NCI-H1930 (cell line): ENCODE measurements around the gene GPC6.

Experiments used
- DNase-seq, 2 experiments: peaks; one replicate each; lab custom pipeline; 2025; lab: John Stamatoyannopoulos, UW

Gene GPC6

GRCh38 chr13:93853912-93854311 is 627.3 kb downstream of the GPC6 start:
- DNase-seq: peak; percentile 70 to 71

DNA sequence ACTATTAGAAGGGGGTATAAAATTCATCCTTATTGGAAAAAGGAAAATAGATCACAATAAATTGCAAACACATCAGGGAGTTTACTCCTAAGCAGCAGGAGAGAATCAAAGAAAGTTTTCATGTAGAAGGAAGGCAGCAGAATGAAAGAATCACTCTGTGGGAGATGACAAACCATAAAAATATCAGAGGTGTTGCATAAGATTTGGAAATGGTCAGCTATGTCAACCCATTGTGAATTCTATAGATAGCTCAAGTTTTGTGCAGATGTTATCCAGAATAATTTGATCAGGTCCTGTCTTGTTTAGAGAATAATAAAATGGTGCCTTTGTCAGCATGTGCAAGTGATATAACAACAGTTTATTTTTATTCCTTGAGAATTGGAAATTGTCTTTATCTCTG is 630.5 kb downstream of the GPC6 start:
- DNase-seq: no peak

GRCh38 chr13:93859716-93860115 is 633.1 kb downstream of the GPC6 start:
- no peak for DNase-seq

DNA sequence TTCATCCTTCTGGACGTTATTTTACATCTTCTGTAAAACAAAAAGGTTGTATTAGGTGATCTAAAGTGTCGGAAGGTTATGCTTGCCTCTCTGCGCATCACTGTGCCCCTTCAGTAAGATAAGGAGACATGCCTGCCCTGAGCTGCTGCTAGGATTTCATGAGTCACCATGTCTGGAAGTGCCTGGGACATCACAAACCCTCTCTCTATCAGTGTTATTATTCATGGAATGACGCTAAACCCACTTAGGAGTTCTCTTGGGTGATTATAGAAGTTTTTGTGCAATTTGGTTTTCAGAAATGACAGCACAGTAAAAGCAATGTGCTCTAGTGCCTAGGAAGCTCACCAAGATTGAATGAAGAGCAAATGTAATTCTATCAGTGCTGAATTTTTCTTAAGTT is 635.2 kb downstream of the GPC6 start:
- DNase-seq: no peak

DNA sequence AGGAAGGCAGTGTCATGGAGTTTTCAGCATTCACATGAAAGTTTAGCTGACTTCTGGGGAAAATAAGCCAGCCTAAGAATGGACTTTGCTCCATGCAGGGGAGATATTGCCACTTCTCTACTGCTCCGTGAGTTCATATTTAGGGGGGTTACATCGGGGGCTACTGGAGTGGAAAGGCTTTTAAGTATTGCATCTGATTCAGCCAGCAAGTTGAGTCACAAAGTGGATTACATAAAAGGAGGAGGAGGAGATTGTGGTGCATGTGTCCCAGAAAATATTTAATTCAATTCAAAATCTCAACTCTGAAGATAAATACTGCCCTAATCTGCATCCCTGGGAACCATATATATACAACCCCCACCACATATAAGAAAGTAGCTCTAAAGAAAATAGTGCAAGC is 635.7 kb downstream of the GPC6 start:
- no peak for DNase-seq

DNA sequence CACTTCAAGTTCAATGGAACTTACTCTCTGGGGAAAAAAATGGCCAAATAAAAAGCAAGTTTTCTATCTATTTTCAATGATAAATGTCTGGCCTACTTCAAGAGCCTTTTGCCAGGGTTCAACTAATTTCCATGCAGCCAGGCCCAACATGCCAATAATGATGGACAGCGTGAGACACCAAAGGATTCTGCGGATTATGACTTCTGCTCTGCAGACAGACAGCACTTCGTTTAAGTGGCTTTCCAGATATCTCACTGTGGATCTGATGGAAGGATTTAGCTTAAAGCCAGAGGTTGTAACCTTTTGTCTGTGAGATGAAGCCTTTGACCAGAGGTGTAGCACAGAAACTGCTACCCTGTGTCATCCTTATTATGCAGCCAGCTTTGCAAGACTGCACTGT is 638.6 kb downstream of the GPC6 start:
- no peak for DNase-seq

DNA sequence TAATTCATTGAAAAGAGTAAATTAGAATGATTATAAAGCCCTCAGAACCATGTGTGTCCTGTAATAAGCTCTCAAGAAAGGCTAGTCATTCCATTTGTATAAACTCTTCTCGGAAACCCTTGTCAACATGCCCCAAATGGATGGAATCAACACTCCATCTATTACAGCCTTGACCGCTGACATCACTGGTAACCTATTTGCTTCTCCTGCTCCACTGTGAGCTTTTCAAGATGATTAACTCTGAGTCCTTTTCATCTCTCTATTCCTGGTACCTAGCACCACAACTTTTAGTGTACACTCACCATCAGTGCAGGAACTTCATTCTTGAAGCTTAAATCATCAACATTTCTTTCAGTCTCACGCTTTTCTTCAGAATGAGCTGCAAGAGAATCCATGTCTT is 640.9 kb downstream of the GPC6 start:
- no peak for DNase-seq

GRCh38 chr13:93872376-93872775 is 645.8 kb downstream of the GPC6 start:
- no peak for DNase-seq

DNA sequence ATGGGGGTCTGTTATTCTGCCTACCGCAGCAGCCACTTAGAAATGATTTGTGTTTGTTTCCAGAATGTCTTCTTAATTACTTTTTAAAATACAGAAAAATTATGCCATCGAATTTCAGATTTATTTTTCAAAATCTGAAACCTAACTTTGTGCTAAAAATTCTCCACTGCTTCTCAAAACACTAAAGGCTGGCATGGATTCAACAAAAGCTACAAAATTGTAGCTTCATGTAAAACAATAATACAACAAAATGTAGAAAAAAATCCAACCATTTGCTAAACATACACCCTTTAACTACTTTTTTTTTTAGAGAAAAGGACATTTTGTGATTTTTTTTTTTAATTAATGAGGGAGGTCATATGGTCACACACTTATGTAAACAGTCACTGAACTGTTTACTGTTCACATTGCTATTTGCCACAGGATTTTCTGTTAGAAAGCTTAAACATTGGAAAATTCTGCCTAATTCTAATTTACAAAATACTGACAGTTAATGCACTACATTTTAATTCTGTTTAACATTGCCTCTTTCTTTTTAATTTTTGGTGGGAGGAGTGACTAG is 646.3 kb downstream of the GPC6 start:
- no peak for DNase-seq

DNA sequence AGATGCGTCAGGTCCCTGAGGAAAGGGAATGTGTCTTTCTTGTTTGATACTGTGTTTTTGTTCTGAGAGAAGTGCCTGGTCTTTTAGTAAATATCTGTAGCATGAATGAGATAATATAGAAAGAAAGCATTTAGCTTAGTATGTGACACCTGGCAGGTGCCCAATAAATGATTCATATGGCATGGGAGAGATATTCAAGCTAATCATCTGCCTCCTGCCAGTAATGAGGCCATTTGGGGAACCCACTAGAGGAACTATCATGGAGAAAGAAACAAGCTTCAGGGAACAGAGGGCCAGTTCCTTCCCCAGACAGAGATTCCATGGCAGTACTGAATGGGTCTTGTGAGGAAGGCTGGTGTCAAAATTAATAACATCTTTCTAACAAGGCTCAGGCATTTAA is 648.9 kb downstream of the GPC6 start:
- no peak for DNase-seq

GRCh38 chr13:93876236-93876635 is 649.6 kb downstream of the GPC6 start:
- DNase-seq: no peak

GRCh38 chr13:93878675-93879074 is 652.1 kb downstream of the GPC6 start:
- DNase-seq: no peak

DNA sequence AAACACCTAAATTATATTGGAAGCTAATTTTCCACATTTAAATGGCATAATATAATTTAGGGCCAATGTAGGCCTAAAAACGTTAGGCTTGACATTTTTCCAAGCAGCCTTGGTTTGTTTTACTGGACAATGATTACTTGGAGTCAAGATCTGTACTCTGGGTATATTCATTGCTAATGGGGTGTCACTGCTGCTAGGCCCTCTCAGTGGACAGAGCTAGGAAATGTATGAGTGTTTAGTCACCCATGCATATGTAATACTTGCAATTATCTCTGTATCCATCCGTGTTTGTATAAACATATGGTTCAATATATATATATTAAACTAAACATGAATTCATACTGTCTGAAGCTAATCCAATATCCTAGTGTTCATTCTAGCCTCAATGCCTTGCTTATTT is 654.8 kb downstream of the GPC6 start:
- no peak for DNase-seq

DNA sequence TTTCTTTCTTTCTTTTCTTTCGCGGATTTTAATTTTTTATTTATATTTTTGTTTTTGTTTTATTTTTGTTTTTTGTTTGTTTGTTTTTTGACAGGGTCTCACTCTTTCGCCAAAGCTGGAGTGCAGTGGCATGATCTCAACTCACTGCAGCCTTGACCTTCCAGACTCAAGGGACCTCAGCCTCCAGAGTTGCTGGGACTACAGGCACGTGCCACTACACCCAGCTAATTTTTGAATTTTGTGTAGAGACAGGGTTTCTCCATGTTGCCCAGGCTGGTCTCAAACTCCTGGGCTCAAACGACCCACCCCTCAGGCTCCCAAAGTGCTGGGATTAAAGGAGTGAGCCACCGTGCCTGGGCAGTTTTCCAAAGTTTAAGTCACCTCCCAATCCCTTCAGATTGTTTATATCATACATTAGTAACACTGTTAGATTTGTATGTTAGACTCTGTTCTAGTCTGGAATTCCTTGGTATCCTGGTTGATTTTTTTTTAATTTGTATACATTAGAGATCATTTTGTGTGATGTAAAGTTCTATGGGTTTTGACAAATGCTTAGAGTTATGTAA is 655.6 kb downstream of the GPC6 start:
- DNase-seq: no peak

DNA sequence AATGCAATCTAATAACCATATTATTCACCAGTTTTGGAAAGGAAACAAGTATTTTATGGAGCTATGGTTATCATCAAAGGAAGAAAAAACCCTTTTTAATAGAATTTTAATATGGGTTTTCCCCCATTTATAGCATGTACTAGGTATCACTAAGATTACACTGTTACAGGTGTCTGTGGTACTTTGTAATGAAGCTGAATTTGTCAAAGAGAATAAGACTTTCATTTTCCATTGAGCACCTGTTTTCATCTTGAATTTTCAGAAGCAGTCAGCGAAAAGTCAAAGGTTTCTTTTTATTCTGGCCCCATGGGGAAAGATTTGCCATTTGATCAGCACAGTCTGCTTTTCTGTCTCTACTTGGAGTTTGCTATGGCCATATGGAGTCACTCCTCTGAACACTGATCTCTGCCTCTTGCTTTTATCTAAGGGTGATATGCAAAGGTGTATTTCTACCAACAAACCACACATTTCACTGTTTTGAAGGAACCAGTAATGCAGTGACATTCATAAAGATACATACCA is 662.9 kb downstream of the GPC6 start:
- DNase-seq: no peak

DNA sequence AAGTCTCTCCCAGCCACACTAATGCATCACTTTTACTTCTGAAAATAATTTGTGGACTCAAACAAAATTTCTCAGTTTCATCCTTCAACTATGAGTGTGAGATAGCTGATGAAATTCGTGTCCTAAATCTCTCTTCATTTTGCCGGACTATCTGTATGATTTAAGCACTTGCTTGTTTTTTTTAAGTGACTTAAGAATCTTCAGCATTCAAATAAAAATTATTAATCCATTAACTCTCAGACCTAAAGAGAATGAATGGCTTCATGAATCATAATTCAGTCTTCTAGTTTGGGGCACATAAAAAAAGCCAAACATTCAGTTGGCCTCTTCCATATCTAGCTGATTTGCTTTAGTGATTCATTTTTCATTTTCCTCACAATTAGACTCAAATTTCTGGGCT is 673.4 kb downstream of the GPC6 start:
- no peak for DNase-seq

- no peak for DNase-seq
Measured at GRCh38 chr13:93900731-93901130, 674.1 kb downstream of the GPC6 start.

DNA sequence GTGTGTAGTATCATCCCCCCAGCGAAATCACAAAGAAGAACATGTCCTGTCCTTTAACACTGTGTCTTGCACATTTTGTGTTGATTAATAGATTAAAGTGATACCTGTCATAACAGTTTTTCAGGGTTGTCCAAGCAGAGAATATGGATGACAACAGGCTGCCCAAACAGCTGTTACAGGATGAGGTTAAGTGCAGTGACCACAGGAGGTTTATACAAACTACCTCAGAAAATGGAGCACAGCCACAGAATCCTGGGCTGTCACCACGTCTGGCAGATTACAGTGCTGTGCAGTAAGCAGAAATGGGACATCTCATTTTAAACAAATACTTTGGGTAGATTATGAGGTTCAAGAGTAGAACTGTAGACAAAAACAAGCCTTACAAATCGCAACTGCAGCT is 677.3 kb downstream of the GPC6 start:
- DNase-seq: no peak

DNA sequence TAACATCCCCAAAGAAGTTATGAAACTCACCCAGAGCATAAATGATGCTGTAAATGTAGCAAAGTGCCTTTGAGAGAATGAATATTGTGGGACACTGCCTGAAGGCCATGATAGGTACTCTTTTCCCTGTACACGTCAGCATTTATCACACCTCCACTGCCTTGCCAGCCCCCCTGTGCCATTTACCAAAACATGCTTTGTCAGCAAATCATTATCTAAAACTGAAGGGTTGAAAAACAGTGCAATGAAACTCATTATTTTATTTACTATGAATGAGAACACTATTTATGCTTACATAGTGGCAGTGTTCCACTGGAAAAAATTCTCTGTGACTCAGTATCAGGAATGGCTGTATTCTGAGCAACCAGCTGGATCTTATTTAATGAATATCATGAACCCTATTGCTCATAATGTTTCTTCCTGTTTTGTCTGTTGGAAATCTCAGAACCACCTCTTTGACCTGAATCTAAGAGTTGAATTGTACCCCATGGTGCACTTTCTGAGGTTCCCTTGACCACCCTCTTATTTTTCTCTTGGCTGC is 688.7 kb downstream of the GPC6 start:
- no peak for DNase-seq

- DNase-seq: no peak
Measured at GRCh38 chr13:93922063-93922855, 695.7 kb downstream of the GPC6 start.

DNA sequence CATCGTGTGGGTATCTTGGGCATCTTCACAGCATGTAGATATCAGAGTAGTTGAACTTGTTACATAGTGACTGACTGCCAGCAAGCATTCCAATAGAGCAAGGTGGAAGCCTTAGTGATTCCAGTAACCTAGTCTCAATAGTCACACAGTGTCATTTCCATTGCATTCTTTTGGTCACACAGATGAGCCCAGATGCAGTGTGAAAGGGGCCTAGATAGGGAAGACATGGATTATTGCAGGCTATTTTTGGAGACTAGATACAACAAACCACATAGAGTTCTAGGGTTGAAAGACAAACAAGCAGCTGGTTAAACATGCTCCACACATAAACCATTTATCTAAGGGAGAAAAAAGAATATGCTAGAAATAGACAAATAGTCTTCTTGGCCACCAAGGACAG is 699.4 kb downstream of the GPC6 start:
- no peak for DNase-seq

- DNase-seq: no peak
Measured at GRCh38 chr13:93926425-93926824, 699.8 kb downstream of the GPC6 start.

DNA sequence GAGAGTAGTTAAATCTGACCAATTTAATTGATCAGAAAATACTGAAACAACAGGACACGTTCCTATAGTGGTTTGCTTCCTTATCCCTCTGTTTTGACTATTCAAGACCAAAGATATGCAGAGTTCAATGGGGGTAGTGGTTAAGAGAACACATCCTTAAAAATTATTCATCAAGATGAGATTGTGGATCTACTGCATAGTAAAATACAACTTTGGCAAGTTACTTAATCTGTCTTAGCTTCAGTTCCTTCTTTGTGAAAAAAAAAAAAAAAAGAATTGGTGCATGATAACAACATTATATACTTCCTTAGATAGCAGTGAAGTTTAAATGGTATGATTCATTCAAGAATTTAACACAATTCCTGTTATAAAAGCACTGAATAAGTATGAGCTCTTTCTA is 700.8 kb downstream of the GPC6 start:
- DNase-seq: no peak
